ENCODE measurements around the gene OAS1. TPM values are rescaled to one million over a fixed set of nuclear protein-coding genes. Genes with fewer than 3 reads are reported as not detected.
"Not testable (repeated sequence)": the region's sequence is repeated elsewhere in the genome, so short reads cannot be mapped to it uniquely, and the experiment has no call there.

The OAS1 gene
- total RNA-seq, 1 donor from 2014 or later = 43.6 TPM

DNA sequence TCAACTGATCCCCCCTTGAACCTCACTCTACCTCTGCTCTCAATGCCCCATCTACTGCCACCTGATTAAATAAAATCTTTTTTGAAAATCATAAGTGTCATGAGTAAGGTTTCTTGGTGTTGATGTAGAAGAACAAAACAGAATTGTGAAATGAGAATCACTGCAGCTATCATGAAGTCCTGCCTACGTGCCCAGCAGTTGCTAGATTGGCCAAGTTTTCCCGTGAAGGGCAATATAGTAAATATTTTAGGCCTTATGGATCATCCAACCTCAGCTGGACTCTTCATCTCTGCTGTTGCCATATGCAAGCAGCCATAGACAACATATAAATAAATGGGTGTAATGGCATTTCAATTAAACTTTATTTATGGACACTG, 26.4 kb downstream of the OAS1 start:
- no peak for DNase-seq (ENCODE audit: extremely low read depth, low read depth, low spot score)

DNA sequence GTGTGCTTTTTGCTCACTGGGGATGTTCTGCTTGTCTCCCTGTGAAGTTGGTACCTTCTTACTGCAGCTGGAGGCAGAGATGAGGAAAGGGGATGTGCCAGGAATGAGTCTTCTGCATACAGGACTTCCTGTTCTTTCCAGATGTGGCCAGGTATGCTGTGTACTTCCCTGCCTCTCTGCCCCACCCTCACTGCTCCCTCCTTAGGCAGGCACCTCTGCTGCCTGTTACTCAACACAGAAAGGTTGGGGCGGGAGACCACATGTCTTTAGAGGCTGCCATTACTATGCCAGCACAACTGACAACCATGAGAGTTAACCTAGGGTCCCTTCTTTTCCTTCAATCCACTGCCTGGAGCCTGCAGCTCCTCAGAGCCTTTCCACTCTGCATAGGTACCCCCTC, 29.5 kb downstream of the OAS1 start:
- DNase-seq (ENCODE audit: extremely low read depth, low read depth, low spot score) = no peak

GRCh38 chr12:112936927-112937326, 30.2 kb downstream of the OAS1 start:
- DNase-seq (ENCODE audit: extremely low read depth, low read depth, low spot score) = no peak

GRCh38 chr12:112937741-112938719, 31.3 kb downstream of the OAS1 start, which contains the start of gene OAS3:
TSS of gene OAS3 (plus strand) at chr12:112938474. CDS start at chr12:112938531, 57 bp downstream.
- no peak for DNase-seq (ENCODE audit: extremely low read depth, low read depth, low spot score)

DNA sequence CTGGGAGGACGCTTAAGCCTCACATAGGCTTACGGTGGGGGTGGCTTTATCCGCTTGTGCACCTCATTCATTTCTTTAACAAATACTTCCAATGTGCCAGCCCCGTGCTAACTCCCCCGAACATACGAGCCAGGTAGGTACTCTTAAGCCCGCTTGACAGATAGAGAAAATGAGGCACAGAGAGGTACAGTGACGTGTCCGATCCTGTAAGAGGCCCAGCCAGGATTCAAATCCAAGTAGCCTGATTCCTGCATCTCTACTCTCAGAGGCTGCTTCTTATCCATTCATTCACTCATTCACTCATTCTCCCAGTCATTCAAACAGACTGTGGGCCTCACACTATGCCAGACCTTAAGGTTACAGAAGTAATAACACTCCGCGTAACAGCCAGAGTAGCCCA, 32.0 kb downstream of the OAS1 start:
- DNase-seq (ENCODE audit: extremely low read depth, low read depth, low spot score) = no peak

GRCh38 chr12:112939761-112940381, 33.1 kb downstream of the OAS1 start:
- no peak for DNase-seq (ENCODE audit: extremely low read depth, low read depth, low spot score)

GRCh38 chr12:112941528-112942335, 35.0 kb downstream of the OAS1 start:
- DNase-seq (ENCODE audit: extremely low read depth, low read depth, low spot score) = no peak

DNA sequence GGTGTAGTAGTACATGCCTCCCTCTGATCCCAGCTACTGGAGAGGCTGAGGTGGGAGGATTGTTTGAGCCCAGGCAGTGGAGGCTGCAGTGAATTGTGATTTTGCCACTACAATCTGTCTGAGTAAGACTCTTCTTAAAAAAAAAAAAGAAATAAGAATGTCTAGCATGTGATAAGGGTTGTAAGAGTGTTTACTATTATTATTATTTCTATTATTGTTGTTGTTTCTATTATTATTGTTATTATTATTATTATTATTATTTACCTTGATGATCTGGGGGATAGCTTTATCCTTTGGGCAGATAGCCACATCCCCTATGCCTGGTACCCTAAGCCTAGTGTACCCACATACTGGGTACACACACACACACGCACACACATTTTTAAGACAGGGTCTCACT, 35.8 kb downstream of the OAS1 start:
- no peak for DNase-seq (ENCODE audit: extremely low read depth, low read depth, low spot score)

DNA sequence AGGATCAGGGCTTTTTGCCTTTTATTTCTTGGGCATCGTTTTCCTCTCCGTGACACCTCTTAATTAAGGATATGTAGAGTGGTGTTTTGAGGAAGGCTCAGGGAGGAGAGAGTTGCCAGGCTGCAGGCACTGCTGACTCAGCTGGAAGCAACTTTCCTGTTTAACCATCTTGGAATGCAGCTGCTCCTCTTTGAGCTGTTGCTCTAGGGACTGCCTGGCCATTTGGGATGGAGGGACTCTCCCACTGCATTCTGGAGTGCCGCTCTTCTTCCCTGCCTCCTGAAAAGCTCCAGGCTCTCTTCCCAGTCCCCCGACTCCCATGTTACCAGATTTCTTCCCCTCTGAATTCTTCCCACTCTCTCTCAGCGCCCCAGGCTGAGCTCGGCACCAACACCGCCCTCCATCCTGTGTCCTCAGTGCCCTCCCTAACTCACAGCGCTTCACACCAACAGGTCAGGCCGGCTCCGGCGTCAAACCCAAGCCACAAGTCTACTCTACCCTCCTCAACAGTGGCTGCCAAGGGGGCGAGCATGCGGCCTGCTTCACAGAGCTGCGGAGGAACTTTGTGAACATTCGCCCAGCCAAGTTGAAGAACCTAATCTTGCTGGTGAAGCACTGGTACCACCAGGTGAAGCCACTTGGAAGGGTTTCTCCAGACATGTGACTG, 37.4 kb downstream of the OAS1 start:
- no peak for DNase-seq (ENCODE audit: extremely low read depth, low read depth, low spot score)

DNA sequence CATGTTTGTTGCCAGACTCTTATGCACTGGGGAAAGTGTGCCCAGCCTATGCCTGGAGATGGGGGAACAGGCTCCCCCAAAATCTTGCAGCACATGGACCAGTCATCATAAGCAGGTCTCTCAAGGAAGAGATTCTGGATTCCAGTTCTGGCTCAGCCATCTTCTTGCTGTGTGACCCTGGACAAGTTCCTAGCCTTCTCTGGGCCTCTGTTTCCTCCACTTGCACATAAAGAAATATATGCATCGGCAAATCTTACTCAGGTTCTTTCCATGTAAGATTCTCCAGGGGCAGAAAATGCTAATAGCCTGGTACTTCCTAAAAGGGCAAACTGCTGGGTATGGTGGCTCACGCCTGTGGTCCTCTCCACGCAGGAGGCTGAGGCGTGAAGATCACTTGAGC, 38.8 kb downstream of the OAS1 start:
- no peak for DNase-seq (ENCODE audit: extremely low read depth, low read depth, low spot score)

- no peak for DNase-seq (ENCODE audit: extremely low read depth, low read depth, low spot score)
Measured at GRCh38 chr12:112946236-112947000, 39.7 kb downstream of the OAS1 start.

GRCh38 chr12:112947314-112947713, 40.6 kb downstream of the OAS1 start:
- DNase-seq (ENCODE audit: extremely low read depth, low read depth, low spot score) = no peak

DNA sequence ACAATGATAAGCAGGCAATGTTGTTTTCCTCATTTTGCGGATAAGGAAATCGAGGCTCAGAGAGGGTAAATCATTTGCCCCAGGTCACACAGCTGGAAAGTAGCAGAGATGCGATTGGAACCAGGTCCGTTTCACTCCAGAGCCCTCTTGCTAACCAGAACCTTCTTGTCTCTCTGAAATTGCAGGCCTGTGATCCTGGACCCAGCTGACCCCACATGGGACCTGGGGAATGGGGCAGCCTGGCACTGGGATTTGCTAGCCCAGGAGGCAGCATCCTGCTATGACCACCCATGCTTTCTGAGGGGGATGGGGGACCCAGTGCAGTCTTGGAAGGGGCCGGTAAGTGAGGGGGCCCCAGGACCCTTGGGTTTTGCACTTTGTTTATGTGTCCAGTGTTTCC, 41.0 kb downstream of the OAS1 start:
- no peak for DNase-seq (ENCODE audit: extremely low read depth, low read depth, low spot score)

DNA sequence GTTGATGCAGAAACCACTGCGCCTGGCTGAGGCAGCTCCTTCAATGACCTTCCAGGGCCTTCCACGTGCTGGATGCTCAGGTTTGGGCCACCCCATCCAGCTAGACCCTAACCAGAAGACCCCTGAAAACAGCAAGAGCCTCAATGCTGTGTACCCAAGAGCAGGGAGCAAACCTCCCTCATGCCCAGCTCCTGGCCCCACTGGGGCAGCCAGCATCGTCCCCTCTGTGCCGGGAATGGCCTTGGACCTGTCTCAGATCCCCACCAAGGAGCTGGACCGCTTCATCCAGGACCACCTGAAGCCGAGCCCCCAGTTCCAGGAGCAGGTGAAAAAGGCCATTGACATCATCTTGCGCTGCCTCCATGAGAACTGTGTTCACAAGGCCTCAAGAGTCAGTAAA, 42.0 kb downstream of the OAS1 start:
- DNase-seq (ENCODE audit: extremely low read depth, low read depth, low spot score) = no peak

DNA sequence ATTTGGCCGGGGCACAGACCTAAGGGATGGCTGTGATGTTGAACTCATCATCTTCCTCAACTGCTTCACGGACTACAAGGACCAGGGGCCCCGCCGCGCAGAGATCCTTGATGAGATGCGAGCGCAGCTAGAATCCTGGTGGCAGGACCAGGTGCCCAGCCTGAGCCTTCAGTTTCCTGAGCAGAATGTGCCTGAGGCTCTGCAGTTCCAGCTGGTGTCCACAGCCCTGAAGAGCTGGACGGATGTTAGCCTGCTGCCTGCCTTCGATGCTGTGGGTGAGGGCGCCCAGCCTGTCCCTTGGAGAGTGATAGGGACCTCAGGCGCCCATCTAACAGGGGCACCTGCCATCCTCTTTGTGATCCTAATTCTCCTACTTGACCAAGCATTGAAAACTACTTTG, 43.9 kb downstream of the OAS1 start:
- DNase-seq (ENCODE audit: extremely low read depth, low read depth, low spot score) = no peak

DNA sequence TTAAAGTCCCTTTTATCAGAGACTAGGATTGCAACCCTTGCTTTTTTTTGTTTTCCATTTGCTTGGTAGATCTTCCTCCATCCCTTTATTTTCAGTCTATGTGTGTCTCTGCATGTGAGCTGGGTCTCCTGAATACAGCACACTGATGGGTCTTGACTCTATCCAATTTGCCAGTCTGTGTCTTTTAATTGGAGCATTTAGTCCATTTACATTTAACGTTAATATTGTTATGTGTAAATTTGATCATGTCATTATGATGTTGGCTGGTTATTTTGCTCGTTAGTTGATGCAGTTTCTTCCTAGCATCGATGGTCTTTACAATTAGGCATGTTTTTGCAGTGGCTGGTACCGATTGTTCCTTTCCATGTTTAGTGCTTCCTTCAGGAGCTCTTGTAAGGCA, 50.4 kb downstream of the OAS1 start:
- not testable (repeated sequence) for DNase-seq (ENCODE audit: extremely low read depth, low read depth, low spot score)

- no peak for DNase-seq (ENCODE audit: extremely low read depth, low read depth, low spot score)
Measured at GRCh38 chr12:112961074-112961473, 54.3 kb downstream of the OAS1 start.

GRCh38 chr12:112961536-112961935, 54.8 kb downstream of the OAS1 start:
- no peak for DNase-seq (ENCODE audit: extremely low read depth, low read depth, low spot score)

DNA sequence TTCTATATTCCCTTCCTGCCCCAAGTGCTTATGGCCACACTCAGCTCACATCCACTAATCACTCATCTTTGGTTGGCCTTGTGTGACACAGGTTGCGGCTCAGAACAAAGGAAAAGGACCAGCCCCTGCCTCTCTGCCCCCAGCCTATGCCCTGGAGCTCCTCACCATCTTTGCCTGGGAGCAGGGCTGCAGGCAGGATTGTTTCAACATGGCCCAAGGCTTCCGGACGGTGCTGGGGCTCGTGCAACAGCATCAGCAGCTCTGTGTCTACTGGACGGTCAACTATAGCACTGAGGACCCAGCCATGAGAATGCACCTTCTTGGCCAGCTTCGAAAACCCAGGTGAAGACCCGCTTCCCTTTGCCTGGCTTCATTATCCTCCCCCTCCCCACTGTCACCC, 55.8 kb downstream of the OAS1 start:
- no peak for DNase-seq (ENCODE audit: extremely low read depth, low read depth, low spot score)

Data from glomerular endothelial cell (primary cell).